T-helper 1 cell treated with Interleukin-12 subunit alpha and Interleukin-12 subunit beta and Interleukin-4 antibody, amounts not matched to agents 30 μg/mL and 1 μg/mL, for 36 hours (primary cell): ENCODE results near the gene STATH.
"Not testable (repeated sequence)": the region's sequence is repeated elsewhere in the genome, so short reads cannot be mapped to it uniquely, and the experiment has no call there.

ENCODE experiments used
- H3K27ac Mint-ChIP-seq: one replicate; pipeline ENCODE4 v1.8.0; 2021; ENCODE audit warnings: mild to moderate bottlenecking, mixed read lengths
- H3K27me3 Mint-ChIP-seq: one replicate; pipeline ENCODE4 v1.8.0; 2021; ENCODE audit warnings: low read depth, mixed read lengths
- H3K36me3 Mint-ChIP-seq: one replicate; pipeline ENCODE4 v1.8.0; 2021; ENCODE audit warnings: low read depth, mixed read lengths
- H3K4me1 Mint-ChIP-seq: one replicate; pipeline ENCODE4 v1.8.0; 2021; ENCODE audit warnings: low read depth, mixed read lengths
- H3K4me3 Mint-ChIP-seq: one replicate; pipeline ENCODE4 v1.8.0; 2021; ENCODE audit warnings: mild to moderate bottlenecking, moderate library complexity, mixed read lengths
- H3K9me3 Mint-ChIP-seq: one replicate; pipeline ENCODE4 v1.8.0; 2021; ENCODE audit warnings: mixed read lengths

Gene STATH

GRCh38 chr4:69995526-69996016 lies at the start of gene STATH:
TSS of gene STATH (plus strand) at chr4:69995966. CDS start at chr4:69998438, 2,472 bp downstream.
- Mint-ChIP-seq H3K9me3 (no peaks in the 10 kb centered on the region), H3K27me3 (no peaks in the 10 kb centered on the region), H3K27ac (no peak within 1 kb of the TSS), H3K4me1 (no peaks in the 10 kb centered on the region), H3K36me3 (no peaks in the 10 kb centered on the region), H3K4me3 (no peak within 1 kb of the TSS)

- Mint-ChIP-seq H3K27me3 (no peaks in the 10 kb centered on the region), H3K9me3 (no peaks in the 10 kb centered on the region), H3K4me3 (no peak overlapping the region)
These were observed 44.2 kb upstream of the STATH start for GRCh38 chr4:69951602-69952001.

GRCh38 chr4:69957209-69957608 lies 38.6 kb upstream of the STATH start:
- Mint-ChIP-seq H3K27me3 (no peaks in the 10 kb centered on the region), H3K27ac (no peak overlapping the region), H3K36me3 (no peaks in the 10 kb centered on the region), H3K9me3 (no peaks in the 10 kb centered on the region), H3K4me1 (no peaks in the 10 kb centered on the region), H3K4me3 (no peak overlapping the region)

More at GRCh38 chr4:69951602-69952001, 44.2 kb upstream of the STATH start:
- H3K36me3 Mint-ChIP-seq, result no peaks in the 10 kb centered on the region
- H3K27ac Mint-ChIP-seq, result no peak overlapping the region
- H3K4me1 Mint-ChIP-seq, result no peaks in the 10 kb centered on the region

GRCh38 chr4:69965628-69966027 lies 30.1 kb upstream of the STATH start, which contains the start of gene CSN2:
TSS of gene CSN2 (minus strand) at chr4:69965728. CDS start at chr4:69960995, 4,733 bp downstream.
- Mint-ChIP-seq H3K4me3 (no peak within 1 kb of the TSS), H3K4me1 (no peaks in the 10 kb centered on the region), H3K36me3 (no peaks in the 10 kb centered on the region), H3K27ac (no peak within 1 kb of the TSS), H3K9me3 (no peaks in the 10 kb centered on the region), H3K27me3 (no peaks in the 10 kb centered on the region)

- Mint-ChIP-seq H3K9me3 (no peaks in the 10 kb centered on the region), H3K36me3 (no peaks in the 10 kb centered on the region)
These were observed 25.7 kb upstream of the STATH start for GRCh38 chr4:69970071-69970470.

GRCh38 chr4:69974631-69975030 lies 21.1 kb upstream of the STATH start:
- Mint-ChIP-seq H3K27me3 (no peaks in the 10 kb centered on the region), H3K4me3 (no peak overlapping the region), H3K9me3 (no peaks in the 10 kb centered on the region), H3K4me1 (no peaks in the 10 kb centered on the region), H3K36me3 (no peaks in the 10 kb centered on the region), H3K27ac (no peak overlapping the region)

More at GRCh38 chr4:69970071-69970470, 25.7 kb upstream of the STATH start:
- no peaks in the 10 kb centered on the region for H3K27me3 Mint-ChIP-seq
- H3K27ac Mint-ChIP-seq, result no peak overlapping the region
- H3K4me3 Mint-ChIP-seq, result no peak overlapping the region
- H3K4me1 Mint-ChIP-seq, result no peaks in the 10 kb centered on the region

GRCh38 chr4:69977582-69977981 lies 18.2 kb upstream of the STATH start:
- no peaks in the 10 kb centered on the region for H3K27me3 Mint-ChIP-seq

GRCh38 chr4:69984030-69984443 lies 11.7 kb upstream of the STATH start:
- no peaks in the 10 kb centered on the region for H3K27me3 Mint-ChIP-seq
- H3K9me3 Mint-ChIP-seq, result no peaks in the 10 kb centered on the region
- no peaks in the 10 kb centered on the region for H3K4me1 Mint-ChIP-seq
- H3K4me3 Mint-ChIP-seq, result no peak overlapping the region
- H3K36me3 Mint-ChIP-seq, result no peaks in the 10 kb centered on the region
- H3K27ac Mint-ChIP-seq, result no peak overlapping the region

More at GRCh38 chr4:69977582-69977981, 18.2 kb upstream of the STATH start:
- H3K4me3 Mint-ChIP-seq, result no peak overlapping the region
- H3K9me3 Mint-ChIP-seq, result no peaks in the 10 kb centered on the region
- H3K36me3 Mint-ChIP-seq, result no peaks in the 10 kb centered on the region
- H3K27ac Mint-ChIP-seq, result no peak overlapping the region
- H3K4me1 Mint-ChIP-seq, result no peaks in the 10 kb centered on the region

GRCh38 chr4:69986663-69987062 lies 9.1 kb upstream of the STATH start:
- Mint-ChIP-seq H3K4me1 (no peaks in the 10 kb centered on the region), H3K27ac (no peak overlapping the region), H3K36me3 (no peaks in the 10 kb centered on the region), H3K4me3 (no peak overlapping the region), H3K27me3 (no peaks in the 10 kb centered on the region), H3K9me3 (no peaks in the 10 kb centered on the region)

GRCh38 chr4:69991016-69991415 lies 4.8 kb upstream of the STATH start:
- Mint-ChIP-seq H3K4me3 (no peak overlapping the region), H3K27ac (no peak overlapping the region), H3K27me3 (no peaks in the 10 kb centered on the region), H3K9me3 (no peaks in the 10 kb centered on the region), H3K4me1 (no peaks in the 10 kb centered on the region), H3K36me3 (no peaks in the 10 kb centered on the region)

- Mint-ChIP-seq H3K4me1 (no peaks in the 10 kb centered on the region), H3K36me3 (no peaks in the 10 kb centered on the region), H3K27me3 (no peaks in the 10 kb centered on the region), H3K27ac (no peak overlapping the region), H3K4me3 (no peak overlapping the region), H3K9me3 (no peaks in the 10 kb centered on the region)
These were observed 984 bp upstream of the STATH start for GRCh38 chr4:69994782-69995181.

- Mint-ChIP-seq H3K27me3 (peaks cover 3% of the 10 kb centered on the region), H3K4me3 (no peak overlapping the region), H3K36me3 (no peaks in the 10 kb centered on the region), H3K27ac (no peak overlapping the region), H3K9me3 (no peaks in the 10 kb centered on the region), H3K4me1 (no peaks in the 10 kb centered on the region)
These were observed 3.7 kb downstream of the STATH start for GRCh38 chr4:69999420-69999819.

GRCh38 chr4:70000711-70001110 lies 4.9 kb downstream of the STATH start:
- no peaks in the 10 kb centered on the region for H3K36me3 Mint-ChIP-seq
- no peaks in the 10 kb centered on the region for H3K4me1 Mint-ChIP-seq
- no peak overlapping the region for H3K27ac Mint-ChIP-seq

GRCh38 chr4:70002507-70002906 lies 6.7 kb downstream of the STATH start:
- Mint-ChIP-seq H3K9me3 (no peaks in the 10 kb centered on the region), H3K27ac (no peak overlapping the region), H3K27me3 (peaks cover 3% of the 10 kb centered on the region), H3K36me3 (no peaks in the 10 kb centered on the region), H3K4me3 (no peak overlapping the region), H3K4me1 (no peaks in the 10 kb centered on the region)

More at GRCh38 chr4:70000711-70001110, 4.9 kb downstream of the STATH start:
- Mint-ChIP-seq H3K9me3 (no peaks in the 10 kb centered on the region), H3K27me3 (peaks cover 3% of the 10 kb centered on the region), H3K4me3 (no peak overlapping the region)

- Mint-ChIP-seq H3K4me3 (no peak overlapping the region), H3K27ac (no peak overlapping the region), H3K9me3 (no peaks in the 10 kb centered on the region), H3K36me3 (no peaks in the 10 kb centered on the region), H3K4me1 (no peaks in the 10 kb centered on the region), H3K27me3 (peaks cover 3% of the 10 kb centered on the region)
These were observed 13.0 kb downstream of the STATH start for GRCh38 chr4:70008771-70009170.

- not testable (repeated sequence) for H3K4me3 Mint-ChIP-seq
These were observed 23.2 kb downstream of the STATH start for GRCh38 chr4:70019006-70019405.

More at GRCh38 chr4:70019006-70019405, 23.2 kb downstream of the STATH start:
- not testable (repeated sequence) for H3K27ac Mint-ChIP-seq, H3K36me3 Mint-ChIP-seq, H3K9me3 Mint-ChIP-seq, H3K27me3 Mint-ChIP-seq, H3K4me1 Mint-ChIP-seq
